ENCODE results near the gene TLDC2. TPM values are rescaled to one million over a fixed set of nuclear protein-coding genes. Genes with fewer than 3 reads are reported as not detected.
"Not testable (repeated sequence)": the region's sequence is repeated elsewhere in the genome, so short reads cannot be mapped to it uniquely, and the experiment has no call there.

TLDC2 gene
- total RNA-seq, 2 experiments from 2014 or later = not detected

DNA sequence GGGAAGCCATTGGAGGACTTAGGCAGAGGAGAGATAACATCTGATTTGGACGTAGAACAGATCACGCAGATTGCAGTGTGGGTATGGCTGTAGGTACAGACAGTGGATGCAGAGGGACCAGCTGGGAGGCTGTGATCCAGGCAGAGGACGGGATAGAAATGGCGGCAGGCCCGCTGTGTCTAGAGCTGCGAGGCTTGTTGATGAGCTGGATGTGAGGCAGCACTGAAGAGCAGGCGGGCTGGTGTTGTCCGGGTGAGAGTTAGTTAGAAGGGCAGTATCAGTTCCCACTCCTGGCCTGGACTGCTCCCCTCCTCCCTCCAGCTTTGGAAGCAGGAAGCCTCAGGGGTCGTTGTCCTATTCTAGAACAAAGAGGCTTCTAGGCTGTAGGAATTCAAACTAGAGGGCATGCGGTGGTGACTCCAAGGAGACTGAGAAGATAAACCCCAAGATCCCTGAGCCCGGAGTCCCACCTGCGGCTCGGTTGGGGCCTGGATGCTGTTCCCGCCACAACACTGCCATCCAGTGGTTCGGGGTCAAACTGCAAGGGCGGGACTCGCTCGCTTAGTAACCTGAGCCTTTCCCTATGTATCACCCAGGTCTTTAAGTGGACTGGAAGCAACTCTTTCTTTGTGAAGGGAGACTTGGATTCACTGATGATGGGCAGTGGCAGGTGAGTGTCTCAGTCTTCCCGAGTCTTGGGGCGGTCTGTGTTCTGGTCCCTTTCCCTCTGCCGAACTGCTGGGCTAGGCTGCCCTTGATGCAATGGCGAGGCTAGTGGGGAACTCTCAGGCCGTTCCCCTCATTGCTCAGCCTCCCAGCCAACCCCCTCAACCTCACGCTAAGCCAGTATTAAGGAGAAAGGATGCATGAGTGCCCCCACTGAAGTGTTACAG, 11.2 kb downstream of the TLDC2 start:
- ChIA-PET CTCF (interaction anchor here (0.6 to 2.3 kb wide), 7 partner anchors 8 to 341 kb away, joined by 3 to 9 read pairs (median 4); a partner anchor contains a TSS), POLR2A (no interaction called here)

DNA sequence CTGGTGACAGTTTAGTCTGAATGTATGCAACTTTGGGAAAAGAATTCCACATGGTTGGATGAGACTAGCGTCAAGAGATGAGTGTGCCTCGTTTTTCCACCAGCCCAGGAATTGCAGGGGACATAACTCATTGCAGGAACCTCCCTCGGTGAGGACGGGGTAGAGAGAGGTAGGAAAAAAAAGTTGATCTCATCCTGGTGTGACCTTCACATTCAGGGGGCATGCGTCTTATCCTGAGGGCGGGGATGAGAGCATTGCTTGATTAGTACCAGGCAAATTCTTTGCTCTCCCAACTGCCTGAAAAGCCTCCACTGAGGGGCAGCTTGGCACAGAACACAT, 11.8 kb downstream of the TLDC2 start:
- ChIA-PET CTCF (interaction anchor here (2.3 kb wide), 1 partner anchor 23 kb away, joined by 9 read pairs; a partner anchor contains a TSS), POLR2A (no interaction called here)

DNA sequence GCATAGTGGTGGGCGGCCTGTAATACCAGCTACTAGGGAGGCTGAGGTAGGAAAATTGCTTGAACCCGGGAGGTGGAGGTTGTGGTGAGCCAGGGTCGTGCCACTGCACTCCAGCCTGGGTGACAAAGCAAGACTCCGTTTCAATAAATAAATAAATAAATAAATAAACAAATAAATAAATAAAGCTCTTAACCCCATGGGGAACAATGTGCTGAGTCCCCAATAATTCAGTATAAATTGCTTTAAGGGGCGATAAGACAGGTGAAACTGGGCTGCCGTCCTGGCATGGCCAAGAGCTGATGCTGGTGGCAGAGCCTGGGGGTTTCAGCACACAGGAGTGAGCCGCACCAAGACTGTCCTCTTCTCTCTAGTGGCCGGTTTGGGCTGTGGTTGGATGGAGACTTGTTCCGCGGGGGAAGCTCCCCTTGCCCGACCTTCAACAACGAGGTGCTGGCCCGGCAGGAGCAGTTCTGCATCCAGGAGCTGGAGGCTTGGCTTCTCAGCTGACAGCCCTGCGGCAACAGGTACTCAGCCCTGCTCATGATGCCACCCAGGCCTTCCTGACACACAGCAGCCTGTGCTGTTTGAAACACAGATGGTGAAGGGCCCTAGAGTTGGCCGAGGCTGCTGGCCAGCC, 13.1 kb downstream of the TLDC2 start:
- ChIA-PET CTCF (interaction anchor here (0.6 to 0.7 kb wide), 2 partner anchors 105 to 189 kb away, joined by 3 to 4 read pairs; no protein-coding TSS in a partner anchor), POLR2A (no interaction called here)

DNA sequence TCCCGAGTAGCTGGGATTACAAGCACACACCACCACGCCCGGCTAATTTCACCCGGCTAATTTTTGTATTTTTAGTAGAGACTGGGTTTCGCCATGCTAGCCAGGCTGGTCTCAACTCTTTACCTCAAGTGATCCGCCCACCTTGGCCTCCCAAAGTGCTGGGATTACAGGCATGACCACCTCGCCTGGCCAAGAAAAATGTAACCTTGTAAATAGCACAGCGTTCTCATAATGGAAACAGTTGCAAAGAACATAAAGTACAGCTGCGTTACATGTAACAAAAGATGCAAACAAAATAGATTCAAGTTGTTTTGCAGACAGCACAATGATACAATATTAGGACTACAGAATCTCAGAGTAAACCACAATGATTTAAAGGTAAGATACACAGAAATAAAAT, 14.6 kb downstream of the TLDC2 start:
- CTCF ChIA-PET = no interaction called here
- POLR2A ChIA-PET = no interaction called here

DNA sequence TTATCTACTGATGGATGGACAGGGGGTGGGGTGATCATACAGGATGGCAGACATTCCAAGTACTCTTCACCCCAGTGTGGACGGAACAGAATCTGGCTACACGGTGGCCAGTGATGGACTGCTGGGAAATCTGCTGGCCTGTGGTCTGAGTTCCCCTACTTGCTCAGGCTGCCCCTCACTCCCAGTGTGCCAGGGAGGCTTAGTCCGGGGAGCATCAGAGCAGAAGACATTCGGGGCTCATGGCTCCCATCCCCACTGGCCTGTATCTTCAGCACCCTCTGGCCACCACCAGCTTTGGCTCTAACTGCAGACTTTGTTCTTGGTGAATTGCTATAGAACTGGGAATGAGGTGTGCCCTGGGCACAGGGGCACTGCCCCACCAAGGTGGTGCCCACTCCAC, 15.3 kb downstream of the TLDC2 start:
- POLR2A ChIA-PET = no interaction called here
- CTCF ChIA-PET = interaction anchor here (1.1 kb wide), 1 partner anchor 83 kb away, joined by 3 read pairs; no protein-coding TSS in a partner anchor

DNA sequence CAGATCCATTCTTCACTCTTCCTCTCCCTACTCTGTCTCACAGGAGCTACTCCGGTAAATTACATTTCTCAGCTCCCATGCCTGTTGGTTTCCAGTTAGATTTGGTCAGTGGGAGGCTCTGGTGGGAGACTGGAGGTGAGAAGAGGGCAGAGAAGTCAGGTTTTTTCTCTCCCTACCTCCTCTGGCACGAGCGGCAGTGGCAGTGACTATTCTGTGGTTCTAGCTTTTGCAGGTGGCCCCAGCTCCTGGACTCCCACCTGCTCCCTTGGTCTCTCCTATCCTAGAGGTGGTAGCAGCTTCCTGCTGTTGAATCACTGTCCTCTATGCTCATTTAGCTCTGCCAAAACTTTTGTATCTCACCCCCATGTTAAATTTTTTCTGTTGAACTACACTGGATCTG, 17.9 kb downstream of the TLDC2 start:
- CTCF ChIA-PET = no interaction called here
- POLR2A ChIA-PET = no interaction called here

DNA sequence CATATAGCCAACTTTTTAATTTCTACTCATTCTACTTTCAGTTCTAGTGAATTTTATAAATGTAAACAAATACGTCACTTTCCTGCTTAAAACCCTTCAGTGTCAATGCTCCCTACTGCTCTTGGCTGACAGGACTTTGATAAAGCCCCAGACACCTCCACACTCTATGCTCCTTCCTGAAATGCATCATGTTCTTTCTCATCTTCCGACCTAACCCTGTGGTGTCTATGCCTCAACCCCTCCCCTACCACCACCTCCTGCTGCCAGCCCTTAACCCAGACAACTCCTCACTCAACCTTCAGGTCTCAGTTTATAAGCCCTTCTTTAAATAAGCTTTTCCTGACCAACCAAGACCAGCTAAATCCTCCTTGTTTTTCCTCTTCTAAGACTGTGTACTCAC, 19.1 kb downstream of the TLDC2 start:
- POLR2A ChIA-PET = no interaction called here
- CTCF ChIA-PET = interaction anchor here (1.4 kb wide), 1 partner anchor 8 kb away, joined by 3 read pairs; no protein-coding TSS in a partner anchor

DNA sequence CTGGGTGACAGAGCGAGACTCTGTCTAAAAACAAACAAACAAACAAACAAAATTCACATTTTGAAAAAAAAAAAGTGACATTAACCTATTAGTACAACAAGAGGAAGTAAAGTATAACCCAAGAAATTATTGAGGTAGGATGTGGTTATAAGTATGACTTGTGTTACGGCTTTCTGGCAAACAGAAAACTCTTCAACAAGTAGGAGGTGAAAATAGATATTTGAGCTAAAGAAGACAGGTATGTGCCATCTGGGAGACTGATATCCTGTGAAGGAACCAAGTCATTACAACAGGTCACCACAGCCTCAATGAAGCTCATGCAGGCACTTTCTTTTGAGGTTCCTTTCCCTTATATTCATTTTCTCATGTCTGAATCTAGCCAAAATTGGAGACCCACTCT, 28.8 kb downstream of the TLDC2 start:
- POLR2A ChIA-PET = interaction anchor here (0.6 kb wide), 1 partner anchor 66 kb away, joined by 3 read pairs; no protein-coding TSS in a partner anchor
- CTCF ChIA-PET = no interaction called here

DNA sequence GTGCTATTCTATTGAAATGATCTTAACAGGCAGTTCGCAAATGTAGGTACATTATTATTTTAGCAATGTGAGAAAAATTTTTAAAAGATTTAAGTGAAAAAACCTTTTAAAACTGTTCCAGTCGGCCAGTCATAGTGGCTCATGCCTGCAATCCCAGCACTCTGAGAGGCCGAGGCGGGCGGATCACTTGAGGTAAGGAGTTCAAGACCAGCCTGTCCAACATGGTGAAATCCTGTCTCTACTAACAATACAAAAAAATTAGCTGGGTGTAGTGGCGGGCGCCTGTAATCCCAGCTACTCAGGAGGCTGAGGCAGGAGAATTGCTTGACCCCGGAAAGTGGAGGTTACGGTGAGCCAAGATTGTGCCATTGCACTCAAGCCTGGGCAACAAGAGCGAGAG, 29.6 kb downstream of the TLDC2 start:
- CTCF ChIA-PET = not testable (repeated sequence)

DNA sequence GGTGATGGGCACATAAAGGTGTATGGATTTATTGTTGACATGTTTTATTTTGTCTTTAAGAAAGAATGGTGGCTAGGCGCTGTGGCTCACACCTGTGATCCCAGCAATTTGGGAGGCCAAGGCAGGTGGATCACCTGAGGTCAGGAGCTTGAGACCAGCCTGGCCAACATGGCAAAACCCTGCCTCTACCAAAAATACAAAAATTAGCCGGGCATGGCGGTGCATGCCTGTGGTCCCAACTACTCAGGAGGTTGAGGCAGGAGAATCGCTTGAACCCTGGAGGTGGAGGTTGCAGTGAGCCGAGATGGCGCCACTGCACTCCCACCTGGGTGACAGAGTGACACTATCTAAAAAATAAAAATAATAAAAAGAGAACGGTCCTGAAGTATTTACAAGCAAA, 30.1 kb downstream of the TLDC2 start:
- POLR2A ChIA-PET, CTCF ChIA-PET: not testable (repeated sequence)

More for the DNA sequence above, 29.6 kb downstream of the TLDC2 start:
- POLR2A ChIA-PET = not testable (repeated sequence)

DNA sequence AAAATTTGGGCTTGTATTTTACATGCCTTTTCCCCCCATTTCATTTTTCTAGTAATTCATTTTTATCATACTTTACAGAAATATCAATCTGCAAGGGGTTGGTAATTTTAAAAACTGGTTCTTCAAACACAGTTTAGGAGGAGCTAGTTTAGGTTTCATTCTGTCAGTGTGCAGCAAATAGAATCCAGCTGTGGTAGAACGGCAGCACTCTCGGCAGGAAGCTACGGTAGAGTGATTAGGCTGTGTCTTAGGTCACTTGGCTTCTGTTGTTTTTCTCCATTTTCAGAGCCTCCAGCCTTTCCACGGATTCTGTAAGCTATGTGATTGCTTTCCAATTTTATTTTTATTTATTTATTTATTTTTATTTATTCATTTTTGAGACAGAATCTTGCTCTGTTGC, 32.7 kb downstream of the TLDC2 start:
- POLR2A ChIA-PET = no interaction called here
- CTCF ChIA-PET = interaction anchor here (0.6 kb wide), 1 partner anchor 23 kb away, joined by 3 read pairs; no protein-coding TSS in a partner anchor

DNA sequence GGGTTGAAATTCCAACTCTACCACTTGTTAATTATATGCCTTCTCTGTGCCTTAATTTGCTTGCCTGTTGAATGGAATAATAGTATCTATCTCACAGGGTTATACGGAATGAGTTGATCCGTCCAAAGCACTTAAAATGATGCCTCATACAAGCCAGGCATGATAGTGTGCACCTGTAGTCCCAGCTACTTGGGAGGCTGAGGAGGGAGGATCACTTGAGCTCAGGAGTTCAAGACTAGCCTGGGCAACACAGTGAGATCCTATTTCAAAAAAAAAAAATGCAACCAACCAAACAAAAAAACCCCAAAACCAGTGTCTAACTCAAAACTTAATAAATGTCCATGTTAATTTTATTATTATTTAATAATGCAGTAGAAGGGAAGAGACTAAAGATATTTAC, 40.3 kb downstream of the TLDC2 start:
- CTCF ChIA-PET = no interaction called here

DNA sequence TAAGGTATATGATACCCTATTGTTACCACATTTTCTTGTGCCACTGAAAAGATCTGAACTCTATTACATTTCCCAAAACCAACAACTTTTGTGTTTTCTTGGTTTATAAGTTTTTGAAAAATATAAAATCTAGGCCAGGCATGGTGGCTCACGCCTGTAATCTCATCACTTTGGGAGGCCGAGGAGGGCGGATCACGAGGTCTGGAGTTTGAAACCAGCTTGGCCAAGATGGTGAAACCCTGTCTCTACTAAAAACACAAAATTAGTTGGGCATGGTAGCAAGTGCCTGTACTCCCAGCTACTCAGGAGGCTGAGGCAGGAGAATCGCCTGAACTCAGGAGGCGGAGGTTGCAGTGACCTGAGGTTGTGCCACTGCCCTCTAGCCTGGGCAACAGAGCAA, 41.3 kb downstream of the TLDC2 start:
- ChIA-PET CTCF (interaction anchor here (1.1 kb wide), 1 partner anchor 35 kb away, joined by 4 read pairs; no protein-coding TSS in a partner anchor), POLR2A (interaction anchor here (0.5 kb wide), 1 partner anchor 30 kb away, joined by 3 read pairs; no protein-coding TSS in a partner anchor)

More for the DNA sequence above, 40.3 kb downstream of the TLDC2 start:
- POLR2A ChIA-PET = no interaction called here

DNA sequence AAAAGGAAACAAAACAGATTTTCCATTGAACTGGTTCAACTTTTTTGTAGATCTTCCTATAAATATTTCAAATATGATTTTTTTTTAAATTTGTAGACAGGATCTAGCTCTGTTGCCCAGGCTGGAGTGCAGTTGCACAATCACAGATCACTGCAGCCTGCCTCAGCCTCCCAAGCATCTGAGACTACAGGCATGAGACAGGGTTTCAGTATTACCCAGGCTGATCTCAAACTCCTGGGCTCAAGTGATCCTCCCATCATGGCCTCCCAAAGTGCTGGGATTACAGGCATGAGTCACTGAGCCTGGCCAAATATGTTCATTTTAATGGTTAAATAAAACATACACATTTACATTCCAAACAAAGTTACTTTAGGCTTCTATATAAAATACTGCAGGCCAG, 42.0 kb downstream of the TLDC2 start:
- CTCF ChIA-PET = interaction anchor here (0.6 to 1.1 kb wide), 2 partner anchors 35 to 45 kb away, joined by 4 read pairs; no protein-coding TSS in a partner anchor
- POLR2A ChIA-PET = interaction anchor here (0.6 kb wide), 1 partner anchor 99 kb away, joined by 6 read pairs; no protein-coding TSS in a partner anchor

DNA sequence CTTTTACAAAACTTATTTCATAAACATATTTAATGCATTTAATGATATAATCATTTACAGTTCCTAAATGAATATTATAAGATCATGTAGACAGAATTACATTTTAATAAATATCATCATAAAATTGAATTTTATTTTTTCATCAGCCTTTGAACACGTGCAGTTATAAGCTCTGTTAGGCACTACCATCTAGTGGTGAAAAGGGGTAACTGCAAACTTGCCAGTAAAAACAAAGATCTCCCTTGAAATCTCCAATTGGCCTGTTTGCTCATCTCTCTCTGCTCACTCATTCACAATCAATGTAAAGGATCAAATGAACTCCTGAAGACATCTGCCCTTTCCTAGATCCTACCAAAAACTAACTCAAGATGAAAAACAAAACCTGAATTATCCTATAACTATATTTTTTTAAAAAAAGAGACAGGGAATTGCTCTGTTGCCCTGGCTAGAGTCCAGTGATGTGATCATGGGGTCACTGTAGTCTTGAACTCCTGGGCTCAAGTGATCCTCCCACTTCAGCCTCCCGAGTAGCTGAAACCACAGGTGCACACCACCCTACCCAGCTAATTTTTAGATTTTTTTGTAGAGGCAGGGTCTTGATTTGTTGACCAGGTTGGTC, 43.9 kb downstream of the TLDC2 start:
- POLR2A ChIA-PET = no interaction called here
- CTCF ChIA-PET = interaction anchor here (1.0 to 1.5 kb wide), 5 partner anchors 15 to 284 kb away, joined by 3 to 5 read pairs (median 4); partner anchors contain the start of gene RBL1

DNA sequence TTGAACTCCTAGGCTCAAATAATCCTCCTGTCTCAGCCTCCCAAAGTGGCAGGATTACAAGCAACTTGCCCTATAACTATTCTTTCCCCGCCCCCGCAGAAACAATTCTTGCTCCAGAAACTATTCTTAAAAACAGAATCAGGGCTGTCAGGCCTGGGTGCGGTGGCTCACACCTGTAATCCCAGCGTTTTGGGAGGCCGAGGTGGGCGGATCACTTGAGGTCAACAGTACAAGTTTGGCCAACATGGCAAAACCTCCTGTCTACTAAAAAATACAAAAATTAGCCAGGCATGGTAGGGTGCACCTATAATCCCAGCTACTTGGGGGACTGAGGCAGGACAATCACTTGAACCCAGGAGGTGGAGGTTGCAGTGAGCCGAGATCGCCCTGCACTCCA, 44.4 kb downstream of the TLDC2 start:
- POLR2A ChIA-PET = no interaction called here
- CTCF ChIA-PET = interaction anchor here (1.0 to 1.5 kb wide), 5 partner anchors 14 to 284 kb away, joined by 3 to 5 read pairs (median 4); partner anchors contain the start of gene RBL1

DNA sequence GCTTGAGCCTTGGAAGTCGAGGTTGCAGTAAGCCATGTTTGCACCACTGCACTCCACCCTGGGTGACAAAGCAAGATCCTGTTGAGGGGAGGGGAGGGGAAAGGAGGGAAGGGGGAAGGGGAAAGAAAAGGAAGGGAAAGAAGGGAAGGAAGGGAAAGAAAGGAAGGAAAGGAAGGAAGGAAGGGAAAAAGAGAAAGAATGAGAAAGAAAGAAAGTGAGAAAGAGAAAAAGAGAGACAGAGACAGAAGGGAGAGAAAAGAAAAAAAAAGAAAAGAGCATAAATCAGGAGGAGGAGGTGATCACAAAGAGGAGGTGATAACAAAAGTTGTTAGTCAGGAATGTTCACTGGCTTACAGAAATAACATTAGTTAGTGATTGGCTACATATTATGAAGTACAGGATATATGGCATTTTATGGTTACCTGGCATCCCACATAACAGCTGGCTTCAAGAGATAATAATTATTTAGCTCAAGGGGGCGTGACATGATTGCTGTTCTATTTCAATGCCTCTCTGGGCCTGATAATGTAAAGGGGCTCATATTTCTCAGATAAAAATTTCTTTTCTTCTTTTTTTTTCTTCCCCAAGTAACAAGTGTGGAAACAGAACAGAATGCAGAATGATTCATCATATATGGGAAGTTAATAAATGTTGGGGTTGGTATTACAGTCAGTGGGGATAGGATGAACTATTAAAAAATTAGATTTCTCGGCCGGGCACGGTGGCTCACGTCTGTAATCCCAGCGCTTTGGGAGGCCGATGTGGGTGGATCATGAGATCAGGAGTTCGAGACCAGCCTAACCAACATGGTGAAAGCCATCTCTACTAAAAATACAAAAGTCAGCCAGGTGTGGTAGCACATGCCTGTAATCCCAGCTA, 48.5 kb downstream of the TLDC2 start:
- ChIA-PET CTCF (interaction anchor here (0.5 to 0.9 kb wide), 4 partner anchors 17 to 136 kb away, joined by 3 read pairs; no protein-coding TSS in a partner anchor), POLR2A (no interaction called here)

DNA sequence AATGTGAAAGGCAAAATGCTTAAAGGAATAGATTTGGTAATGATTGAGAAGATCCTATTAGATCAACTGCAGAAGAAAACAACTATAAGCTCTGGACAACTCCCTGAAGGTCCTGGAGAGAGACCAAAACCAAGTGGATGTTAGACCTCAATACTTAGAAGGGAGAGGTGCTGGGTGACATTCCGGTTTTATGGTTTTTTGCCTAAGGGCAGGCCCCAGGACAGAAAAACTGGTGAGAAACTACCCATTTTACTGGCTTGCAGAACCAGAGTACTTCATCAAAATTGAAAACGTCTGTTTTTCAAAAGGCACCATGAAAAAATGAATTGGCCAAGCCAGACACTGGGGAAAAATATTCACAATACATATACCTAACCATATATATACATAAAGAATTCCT, 49.3 kb downstream of the TLDC2 start:
- POLR2A ChIA-PET = no interaction called here
- CTCF ChIA-PET = interaction anchor here (0.9 kb wide), 1 partner anchor 18 kb away, joined by 3 read pairs; no protein-coding TSS in a partner anchor

DNA sequence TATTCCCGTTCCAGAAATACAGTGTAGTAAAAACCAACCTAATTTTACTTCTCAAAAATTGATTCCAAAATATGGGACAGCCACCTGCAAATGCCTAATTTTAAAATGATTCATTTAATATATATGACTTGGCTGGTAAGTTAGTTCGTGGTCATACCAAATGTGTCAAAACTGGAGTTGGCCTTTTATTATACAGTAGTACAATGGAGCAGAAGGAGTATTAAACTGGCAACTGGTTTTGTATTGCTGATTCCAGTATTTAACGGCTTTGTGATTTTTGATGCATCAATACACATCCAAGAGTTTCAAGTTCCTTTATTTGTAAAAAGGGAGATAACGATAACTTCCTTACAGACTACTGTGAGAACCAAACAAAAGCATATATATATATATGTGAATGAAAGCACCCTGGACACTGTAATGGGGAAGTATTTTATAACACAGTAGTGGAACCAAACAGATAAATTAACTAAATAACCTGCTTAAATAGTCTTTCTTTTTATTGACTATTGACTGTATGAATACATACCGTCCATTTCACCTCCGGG, 50.8 kb downstream of the TLDC2 start:
- POLR2A ChIA-PET = no interaction called here
- CTCF ChIA-PET = no interaction called here
